ENCODE results near the gene ARHGAP30.
A peak's percentile ranks its signal among the peaks of the same experiment; 100 is the strongest.

The ARHGAP30 gene

GRCh38 chr1:161089251-161089924, 19.7 kb upstream of the ARHGAP30 start, which contains the start of gene NECTIN4:
NECTIN4 (minus strand) TSS chr1:161089558; CDS start chr1:161089296, 262 bp downstream.
- DNase-seq: no peak

GRCh38 chr1:161088587-161089110, 19.0 kb upstream of the ARHGAP30 start:
- DNase-seq: no peak

GRCh38 chr1:161086457-161086856, 16.8 kb upstream of the ARHGAP30 start:
- DNase-seq: no peak

- DNase-seq: no peak
Measured at GRCh38 chr1:161085165-161085564, 15.5 kb upstream of the ARHGAP30 start.

- DNase-seq: no peak
Measured at GRCh38 chr1:161084597-161084988, 14.9 kb upstream of the ARHGAP30 start.

GRCh38 chr1:161083748-161084596, 14.3 kb upstream of the ARHGAP30 start:
- no peak for DNase-seq

GRCh38 chr1:161082996-161083747, 13.5 kb upstream of the ARHGAP30 start:
- DNase-seq: no peak

- no peak for DNase-seq
Measured at GRCh38 chr1:161082483-161082882, 12.8 kb upstream of the ARHGAP30 start.

- DNase-seq: no peak
Measured at GRCh38 chr1:161081519-161081918, 11.8 kb upstream of the ARHGAP30 start.

GRCh38 chr1:161080441-161081405, 11.0 kb upstream of the ARHGAP30 start:
- no peak for DNase-seq

GRCh38 chr1:161079436-161080110, 9.9 kb upstream of the ARHGAP30 start:
- DNase-seq: no peak

GRCh38 chr1:161077426-161077825, 7.7 kb upstream of the ARHGAP30 start:
- DNase-seq: no peak

- DNase-seq: no peak
Measured at GRCh38 chr1:161076410-161076809, 6.7 kb upstream of the ARHGAP30 start.

- no peak for DNase-seq
Measured at GRCh38 chr1:161074676-161075368, 5.1 kb upstream of the ARHGAP30 start.

GRCh38 chr1:161073474-161074121, 3.9 kb upstream of the ARHGAP30 start:
- no peak for DNase-seq

GRCh38 chr1:161072751-161073449, 3.2 kb upstream of the ARHGAP30 start:
- DNase-seq: no peak

- DNase-seq: peak in 4 of 6 experiments; percentile 19 to 45 (median 35)
Measured at GRCh38 chr1:161071886-161072371, 2.2 kb upstream of the ARHGAP30 start.

- no peak for DNase-seq
Measured at GRCh38 chr1:161070761-161071160, 1.1 kb upstream of the ARHGAP30 start.

- peak in 1 of 6 experiments; percentile 5 for DNase-seq
Measured at GRCh38 chr1:161069241-161069640, 450 bp downstream of the ARHGAP30 start.
